Upper lobe of left lung (tissue), 6 donors: Measurements from ENCODE around the gene SWAP70. TPM values are rescaled to one million over a fixed set of nuclear protein-coding genes. Genes with fewer than 3 reads are reported as not detected.

Experiments used
- ATAC-seq, 2 donors: fragments of 200-7000 bp; cut with Tn5 transposase; one replicate each; pipeline ENCODE4 v1.9.1; 2022; ENCODE audit warnings: mild to moderate bottlenecking in 2 of 2, moderate library complexity in 2 of 2; ENCODE audit not compliant: low FRiP score in 2 of 2
- DNase-seq, 2 donors: peaks; one replicate each; pipeline ENCODE4 v3.0.0-alpha.2; 2019 to 2020
- H3K27ac ChIP-seq, 4 donors: fragments of 200-600 bp; sonication (generic); one replicate each; pipeline ENCODE4 v1.5.1; 2016 to 2019
- H3K27me3 ChIP-seq, 4 donors: fragments of 200-600 bp; sonication (generic); one replicate each; pipeline ENCODE4 v1.5.1; 2017 to 2019
- H3K36me3 ChIP-seq, 4 donors: fragments of 200-600 bp; sonication (generic); one replicate each; pipeline ENCODE4 v1.5.1; 2016 to 2019
- H3K4me1 ChIP-seq, 4 donors: fragments of 200-600 bp; sonication (generic); one replicate each; pipeline ENCODE4 v1.5.1; 2018 to 2019
- H3K4me3 ChIP-seq, 4 donors: fragments of 200-600 bp; sonication (generic); one replicate each; pipeline ENCODE4 v1.5.1; 2017 to 2019; ENCODE audit warnings: mild to moderate bottlenecking in 2 of 4, moderate library complexity in 1 of 4
- H3K9me3 ChIP-seq, 4 donors: fragments of 200-600 bp; sonication (generic); one replicate each; pipeline ENCODE4 v1.5.1; 2018 to 2019
- EP300 ChIP-seq, 4 donors: sonication (generic); formaldehyde crosslinking; IDR thresholded peaks; one replicate each; pipeline ENCODE4 v1.5.1; 2017; ENCODE audit warnings: antibody characterized with exemption in 4 of 4, control low read depth in 2 of 4
- POLR2A ChIP-seq, 4 donors: fragments of 450-650 bp; IDR thresholded peaks; one replicate each; pipeline ENCODE4 v1.5.1; 2016 to 2017; ENCODE audit warnings: antibody characterized with exemption in 4 of 4, mild to moderate bottlenecking in 2 of 4
- POLR2AphosphoS5 ChIP-seq, 2 donors: sonication (generic); formaldehyde crosslinking; IDR thresholded peaks; one replicate each; pipeline ENCODE4 v1.5.1; 2017; ENCODE audit warnings: antibody characterized with exemption in 2 of 2
- WGBS, 2 donors: methylation state at CpG; one replicate each; pipeline ENCODE4 v1.1.5; 2017 to 2018; 5-methylcytosine and 5-hydroxymethylcytosine counted together
- total RNA-seq, 6 donors: library from RNA; depleted of rRNA in 4 of 6; stranded (reverse); fragments of >200 nt in 4 of 6; gene quantifications; one replicate each; pipeline versions ENCODE4 v1.1.0 to v1.2.1, GENCODE V29; 2016 to 2021
- TF ChIP-seq, protein P1 (sequence below), 6 experiments: fragments of 450-650 bp in 4 of 6; fragments of 200-600 bp in 2 of 6; sonication (generic) in 2 of 6; IDR thresholded peaks; one replicate each; pipeline ENCODE4 v1.5.1; 2016 to 2019; ENCODE audit warnings: antibody characterized with exemption in 6 of 6
- donor health status: DM: no; HTN: no; CAD: no; lungs with moderate emphysema.
- donor health status: DM: no; HTN: yes; CAD: no; lungs with severe emphysema.

SWAP70 gene
- total RNA-seq, 6 donors from 2014 or later: 31.4 to 80.4 (median 50.2) TPM

DNA sequence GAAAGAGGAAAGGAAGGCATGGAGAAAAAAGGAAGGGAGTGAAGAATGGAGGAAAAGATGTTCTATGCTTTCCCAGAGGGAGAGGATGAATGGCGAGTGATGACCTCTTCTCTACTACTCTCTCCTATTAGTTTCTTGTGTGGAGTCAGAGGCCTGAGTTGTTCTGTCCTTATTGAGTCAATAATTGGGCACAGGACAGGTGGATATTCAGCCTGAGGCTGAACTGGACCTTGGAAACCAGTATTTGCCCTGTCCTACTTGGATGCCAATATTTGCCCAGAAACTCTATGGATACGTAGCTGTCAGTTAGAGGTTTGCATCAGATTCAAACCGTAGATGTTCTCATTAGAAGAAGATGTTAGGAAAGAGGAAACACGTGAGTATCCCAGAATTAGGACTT is 17.6 kb upstream of the SWAP70 start:
- no peaks in the 10 kb centered on the region for H3K9me3 ChIP-seq
- no peak for ATAC-seq
- H3K27ac ChIP-seq: no peak overlapping the region
- no peak for DNase-seq
- H3K27me3 ChIP-seq: no peaks in the 10 kb centered on the region
- WGBS, 2 donors: 64 to 91% methylated on average over 4 of the region's 4 CpGs
- H3K36me3 ChIP-seq: no peaks in the 10 kb centered on the region
- no peak for TF ChIP-seq POLR2A (IDR thresholded peaks at IDR 0.05)
- TF ChIP-seq, protein P1, sequence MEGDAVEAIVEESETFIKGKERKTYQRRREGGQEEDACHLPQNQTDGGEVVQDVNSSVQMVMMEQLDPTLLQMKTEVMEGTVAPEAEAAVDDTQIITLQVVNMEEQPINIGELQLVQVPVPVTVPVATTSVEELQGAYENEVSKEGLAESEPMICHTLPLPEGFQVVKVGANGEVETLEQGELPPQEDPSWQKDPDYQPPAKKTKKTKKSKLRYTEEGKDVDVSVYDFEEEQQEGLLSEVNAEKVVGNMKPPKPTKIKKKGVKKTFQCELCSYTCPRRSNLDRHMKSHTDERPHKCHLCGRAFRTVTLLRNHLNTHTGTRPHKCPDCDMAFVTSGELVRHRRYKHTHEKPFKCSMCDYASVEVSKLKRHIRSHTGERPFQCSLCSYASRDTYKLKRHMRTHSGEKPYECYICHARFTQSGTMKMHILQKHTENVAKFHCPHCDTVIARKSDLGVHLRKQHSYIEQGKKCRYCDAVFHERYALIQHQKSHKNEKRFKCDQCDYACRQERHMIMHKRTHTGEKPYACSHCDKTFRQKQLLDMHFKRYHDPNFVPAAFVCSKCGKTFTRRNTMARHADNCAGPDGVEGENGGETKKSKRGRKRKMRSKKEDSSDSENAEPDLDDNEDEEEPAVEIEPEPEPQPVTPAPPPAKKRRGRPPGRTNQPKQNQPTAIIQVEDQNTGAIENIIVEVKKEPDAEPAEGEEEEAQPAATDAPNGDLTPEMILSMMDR (IDR thresholded peaks at IDR 0.05): no peak
- TF ChIP-seq POLR2AphosphoS5 (IDR thresholded peaks at IDR 0.05): no peak
- no peak for TF ChIP-seq EP300 (IDR thresholded peaks at IDR 0.05)
- H3K4me1 ChIP-seq: peaks cover 0 to 5% (median 0%) of the 10 kb centered on the region in 4 donors
- H3K4me3 ChIP-seq: no peak overlapping the region

DNA sequence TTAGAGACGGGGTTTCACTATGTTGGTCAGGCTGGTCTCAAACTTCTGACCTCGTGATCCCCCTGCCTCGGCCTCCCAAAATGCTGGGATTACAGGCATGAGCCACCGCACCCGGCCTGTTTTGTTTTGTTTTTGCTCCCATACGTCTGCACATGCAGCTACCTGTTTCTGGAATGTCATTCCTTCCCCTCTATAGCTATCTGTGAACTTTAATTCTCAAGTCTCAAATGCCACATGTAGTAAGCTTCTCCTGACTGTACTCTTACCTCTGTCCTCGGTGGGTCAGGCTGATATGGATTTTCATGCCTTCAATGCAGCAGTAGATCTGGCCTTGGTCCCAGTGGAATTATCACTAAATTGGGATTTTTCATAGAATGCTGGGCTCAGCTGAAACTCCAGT is 12.4 kb upstream of the SWAP70 start:
- no peak overlapping the region for H3K4me3 ChIP-seq
- H3K36me3 ChIP-seq: no peaks in the 10 kb centered on the region
- ATAC-seq (no peak), DNase-seq (no peak)
- H3K4me1 ChIP-seq: peaks cover 0 to 9% (median 0%) of the 10 kb centered on the region in 4 donors
- WGBS, 2 donors: 83 to 84% methylated on average over 7 of the region's 7 CpGs
- TF ChIP-seq POLR2A (IDR thresholded peaks at IDR 0.05) (no peak), POLR2AphosphoS5 (IDR thresholded peaks at IDR 0.05) (no peak), EP300 (IDR thresholded peaks at IDR 0.05) (no peak)
- TF ChIP-seq, protein P1 (IDR thresholded peaks at IDR 0.05): no peak
- H3K27me3 ChIP-seq: no peaks in the 10 kb centered on the region
- H3K27ac ChIP-seq: no peak overlapping the region
- no peaks in the 10 kb centered on the region for H3K9me3 ChIP-seq

DNA sequence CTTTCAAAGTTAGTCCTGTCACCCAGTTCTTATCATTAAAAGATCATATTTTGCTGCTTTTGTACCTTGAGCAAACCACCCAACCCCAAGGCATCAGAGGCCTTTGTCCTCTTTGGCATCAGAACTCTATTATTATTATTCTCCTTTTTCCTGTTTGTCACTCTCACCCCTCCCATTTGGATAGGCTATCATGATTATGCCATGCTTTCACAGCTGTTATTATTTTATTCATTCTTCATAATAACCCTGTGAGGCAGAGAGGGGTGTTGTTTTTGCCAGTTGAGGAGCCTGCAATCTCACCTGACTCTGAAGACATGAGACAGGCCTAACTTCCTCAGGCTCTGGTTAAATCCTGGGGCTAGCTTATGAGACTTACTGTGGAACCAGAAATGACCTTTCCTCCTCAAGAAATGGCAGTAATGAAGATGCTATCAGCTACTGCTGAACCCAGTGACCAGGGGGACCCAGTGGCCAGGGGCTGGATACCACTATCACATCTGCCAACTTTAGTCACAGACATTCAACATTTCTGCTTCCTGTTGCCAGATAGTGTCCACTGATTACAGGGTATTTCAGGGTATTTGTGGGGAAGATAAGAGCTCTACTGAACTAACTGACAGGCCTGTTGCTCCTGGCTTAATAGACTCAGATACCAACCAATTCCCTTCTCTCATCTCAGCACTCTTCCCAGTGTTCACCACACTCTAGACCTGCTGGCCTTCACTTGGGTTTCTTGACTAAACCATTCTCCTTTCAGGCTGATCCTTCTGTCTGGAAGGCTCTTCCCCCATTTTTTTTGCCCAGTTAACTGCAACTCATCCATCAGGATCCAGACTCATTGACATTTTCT is 11.8 kb upstream of the SWAP70 start:
- no peak for DNase-seq
- Histone ChIP-seq H3K9me3 (no peaks in the 10 kb centered on the region), H3K36me3 (no peaks in the 10 kb centered on the region), H3K27ac (peak overlapping the region in 2 of 4 donors; percentile 20 to 22), H3K4me3 (no peak overlapping the region), H3K4me1 (peaks cover 0 to 9% (median 0%) of the 10 kb centered on the region in 4 donors), H3K27me3 (no peaks in the 10 kb centered on the region)
- ATAC-seq: no peak
- no peak for TF ChIP-seq POLR2A (IDR thresholded peaks at IDR 0.05)
- TF ChIP-seq, protein P1 (IDR thresholded peaks at IDR 0.05): no peak
- no peak for TF ChIP-seq EP300 (IDR thresholded peaks at IDR 0.05)
- TF ChIP-seq POLR2AphosphoS5 (IDR thresholded peaks at IDR 0.05): no peak

DNA sequence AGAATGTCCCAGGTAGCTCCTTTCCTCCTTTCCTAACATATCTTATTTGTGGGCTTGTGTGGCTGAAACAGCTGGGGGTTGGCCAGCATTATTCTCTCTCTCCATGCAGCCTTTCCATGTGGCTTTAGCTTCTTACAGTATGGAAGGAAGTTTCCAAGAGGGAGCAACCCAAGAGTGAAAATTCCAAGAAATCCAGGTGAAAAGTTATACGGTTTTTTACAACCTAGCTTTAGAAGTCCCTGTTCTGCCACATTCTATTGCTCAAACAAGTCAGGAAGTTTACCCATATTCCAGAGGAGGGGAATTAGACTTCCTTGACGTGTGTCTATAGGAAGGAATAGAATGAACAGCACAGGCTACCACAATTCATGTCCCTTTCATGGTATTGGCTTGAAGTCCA is 10.0 kb upstream of the SWAP70 start:
- TF ChIP-seq POLR2A (IDR thresholded peaks at IDR 0.05): no peak
- TF ChIP-seq EP300 (IDR thresholded peaks at IDR 0.05): no peak
- TF ChIP-seq, protein P1 (IDR thresholded peaks at IDR 0.05): no peak
- no peak for TF ChIP-seq POLR2AphosphoS5 (IDR thresholded peaks at IDR 0.05)
- ATAC-seq (no peak), DNase-seq (no peak)
- Histone ChIP-seq H3K9me3 (no peaks in the 10 kb centered on the region), H3K36me3 (no peaks in the 10 kb centered on the region), H3K27ac (no peak overlapping the region), H3K27me3 (no peaks in the 10 kb centered on the region), H3K4me3 (no peak overlapping the region), H3K4me1 (peaks cover 0 to 9% (median 0%) of the 10 kb centered on the region in 4 donors)
- 70 to 71% methylated on average over 2 of the region's 2 CpGs for WGBS, 2 donors

DNA sequence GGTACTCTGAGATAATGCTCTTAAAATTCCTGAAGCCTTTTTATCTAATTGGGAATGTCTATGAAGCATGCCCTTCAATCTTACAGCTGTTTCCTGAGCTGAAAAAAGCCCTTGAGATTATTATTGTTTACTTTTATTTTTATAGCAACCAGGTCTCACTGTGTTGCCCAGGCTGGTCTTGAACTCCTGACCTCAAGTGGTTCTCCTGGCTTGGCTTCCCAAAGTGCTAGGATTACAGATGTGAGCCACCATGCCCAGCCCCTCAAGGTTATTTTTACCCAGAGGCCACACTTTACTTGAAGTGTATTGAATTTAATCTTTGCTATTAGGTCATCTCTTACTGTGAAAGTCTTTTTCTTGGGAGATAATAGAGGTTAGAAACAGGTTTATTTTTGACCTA is 7.0 kb upstream of the SWAP70 start:
- DNase-seq (no peak), ATAC-seq (no peak)

More for the DNA sequence above, 7.0 kb upstream of the SWAP70 start:
- H3K9me3 ChIP-seq: no peaks in the 10 kb centered on the region
- no peak overlapping the region for H3K4me3 ChIP-seq
- TF ChIP-seq POLR2A (IDR thresholded peaks at IDR 0.05) (no peak), POLR2AphosphoS5 (IDR thresholded peaks at IDR 0.05) (no peak), EP300 (IDR thresholded peaks at IDR 0.05) (no peak)
- TF ChIP-seq, protein P1 (IDR thresholded peaks at IDR 0.05): no peak
- no peak overlapping the region for H3K27ac ChIP-seq
- no peaks in the 10 kb centered on the region for H3K27me3 ChIP-seq
- no peaks in the 10 kb centered on the region for H3K36me3 ChIP-seq
- H3K4me1 ChIP-seq: peaks cover 0 to 7% (median 0%) of the 10 kb centered on the region in 4 donors
